ENCODE data around the gene MTMR8. TPM values are rescaled to one million over a fixed set of nuclear protein-coding genes. Genes with fewer than 3 reads are reported as not detected.

Gene MTMR8
- 10 to 100 TPM in 1 of 4 donors, 1 to 10 TPM in 3; 7.0 to 13.0 (median 8.9) TPM for total RNA-seq

DNA sequence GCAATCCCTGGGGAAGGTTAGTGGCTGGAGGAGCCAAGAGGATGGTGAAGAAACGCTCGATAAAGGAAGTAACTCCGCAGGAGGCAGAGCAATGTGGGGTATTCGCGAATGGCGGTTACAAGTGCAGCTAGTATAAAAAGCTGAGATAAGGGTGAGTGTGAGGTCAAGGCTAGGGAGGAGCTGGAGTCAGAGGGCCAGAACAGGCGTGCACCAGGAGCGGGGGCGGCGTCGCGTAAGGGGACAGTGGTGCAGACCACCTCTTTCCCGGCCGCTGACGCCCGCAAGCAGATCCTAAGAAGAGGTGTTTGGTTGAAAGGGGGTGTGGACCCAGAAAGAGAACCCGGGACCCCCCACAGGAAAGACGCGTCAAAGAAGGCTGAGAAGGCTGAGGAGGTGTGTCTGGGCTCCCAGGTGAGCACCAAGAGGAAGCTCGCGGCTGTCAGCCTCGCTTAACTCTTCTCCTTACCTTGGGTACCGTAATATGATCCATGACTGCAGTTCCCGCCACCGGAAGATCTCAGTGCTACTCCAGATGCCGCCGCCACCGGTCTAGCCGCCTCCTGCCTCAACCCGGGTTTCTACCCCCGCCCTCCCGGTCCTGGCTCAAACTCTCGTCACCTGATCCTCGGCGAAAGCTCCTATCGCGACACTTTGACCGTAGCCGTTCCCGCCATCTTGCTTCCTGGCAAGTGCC is at the start of gene MTMR8:
Gene MTMR8 (minus strand): TSS at position 579 of the 694 bp plus-strand sequence. CDS start 89 bp downstream, at position 490.
- Histone ChIP-seq H3K27me3 (no peaks in the 10 kb centered on the region), H3K27ac (peak within 1 kb of the TSS in 3 of 4 donors; percentile 53 to 57 (median 55))
- TF ChIP-seq, protein P1, sequence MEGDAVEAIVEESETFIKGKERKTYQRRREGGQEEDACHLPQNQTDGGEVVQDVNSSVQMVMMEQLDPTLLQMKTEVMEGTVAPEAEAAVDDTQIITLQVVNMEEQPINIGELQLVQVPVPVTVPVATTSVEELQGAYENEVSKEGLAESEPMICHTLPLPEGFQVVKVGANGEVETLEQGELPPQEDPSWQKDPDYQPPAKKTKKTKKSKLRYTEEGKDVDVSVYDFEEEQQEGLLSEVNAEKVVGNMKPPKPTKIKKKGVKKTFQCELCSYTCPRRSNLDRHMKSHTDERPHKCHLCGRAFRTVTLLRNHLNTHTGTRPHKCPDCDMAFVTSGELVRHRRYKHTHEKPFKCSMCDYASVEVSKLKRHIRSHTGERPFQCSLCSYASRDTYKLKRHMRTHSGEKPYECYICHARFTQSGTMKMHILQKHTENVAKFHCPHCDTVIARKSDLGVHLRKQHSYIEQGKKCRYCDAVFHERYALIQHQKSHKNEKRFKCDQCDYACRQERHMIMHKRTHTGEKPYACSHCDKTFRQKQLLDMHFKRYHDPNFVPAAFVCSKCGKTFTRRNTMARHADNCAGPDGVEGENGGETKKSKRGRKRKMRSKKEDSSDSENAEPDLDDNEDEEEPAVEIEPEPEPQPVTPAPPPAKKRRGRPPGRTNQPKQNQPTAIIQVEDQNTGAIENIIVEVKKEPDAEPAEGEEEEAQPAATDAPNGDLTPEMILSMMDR (IDR thresholded peaks at IDR 0.05): no peak
- TF ChIP-seq POLR2A (IDR thresholded peaks at IDR 0.05): peak in 1 of 2 donors; percentile 47

DNA sequence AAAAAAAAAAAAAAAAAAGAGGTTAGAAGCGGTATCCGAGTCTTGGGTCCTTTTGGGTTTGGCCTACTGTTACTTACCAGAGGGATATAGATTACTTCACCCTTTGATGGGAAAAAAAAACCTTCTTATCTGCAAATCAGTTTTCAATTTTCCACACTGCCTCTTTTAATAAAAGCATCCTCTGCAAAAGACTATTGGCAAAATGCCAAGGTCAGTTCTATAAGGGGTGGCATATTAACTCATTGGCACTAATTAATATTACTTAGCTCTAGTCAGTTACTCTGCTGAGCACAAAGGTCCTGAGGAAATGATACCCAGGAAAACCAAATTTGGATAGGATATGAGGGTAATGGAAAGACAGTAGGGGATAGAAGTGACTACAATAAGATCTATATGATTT is 44.3 kb upstream of the MTMR8 start:
- Histone ChIP-seq H3K27ac (no peak overlapping the region), H3K4me3 (no peak overlapping the region), H3K27me3 (no peaks in the 10 kb centered on the region), H3K36me3 (no peaks in the 10 kb centered on the region), H3K4me1 (no peaks in the 10 kb centered on the region), H3K9me3 (no peaks in the 10 kb centered on the region)
- TF ChIP-seq, protein P1 (IDR thresholded peaks at IDR 0.05): no peak
- no peak for TF ChIP-seq POLR2A (IDR thresholded peaks at IDR 0.05)
- no peak for DNase-seq

More for the DNA sequence above, at the start of gene MTMR8:
- Histone ChIP-seq H3K9me3 (no peaks in the 10 kb centered on the region), H3K4me1 (no peaks in the 10 kb centered on the region), H3K36me3 (no peaks in the 10 kb centered on the region), H3K4me3 (peak within 1 kb of the TSS; percentile 55 to 73 (median 67))
- DNase-seq: peak; percentile 72 to 89 (median 81)

DNA sequence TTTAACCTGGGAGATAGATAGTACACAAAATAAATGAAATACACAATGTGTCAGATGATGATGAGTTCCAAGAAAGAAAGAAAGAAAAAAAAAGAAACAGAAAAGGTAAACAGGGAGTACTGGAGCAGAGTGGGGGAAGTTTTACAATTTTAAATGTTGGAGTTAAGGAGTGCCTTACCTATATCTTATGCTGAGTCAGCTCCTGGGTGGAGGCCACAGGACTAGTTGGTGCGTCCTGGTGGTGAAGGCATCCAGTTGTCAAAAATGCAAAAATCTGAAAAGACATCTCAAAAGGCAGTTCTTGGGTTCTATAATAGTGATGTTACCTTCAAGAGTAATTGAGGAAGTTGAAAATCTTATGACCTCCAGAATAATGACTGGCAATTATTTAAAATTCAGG is 42.4 kb upstream of the MTMR8 start:
- Histone ChIP-seq H3K4me1 (no peaks in the 10 kb centered on the region), H3K36me3 (no peaks in the 10 kb centered on the region), H3K27ac (no peak overlapping the region), H3K9me3 (no peaks in the 10 kb centered on the region), H3K4me3 (no peak overlapping the region), H3K27me3 (no peaks in the 10 kb centered on the region)
- DNase-seq: no peak
- no peak for TF ChIP-seq POLR2A (IDR thresholded peaks at IDR 0.05)
- TF ChIP-seq, protein P1 (IDR thresholded peaks at IDR 0.05): no peak

DNA sequence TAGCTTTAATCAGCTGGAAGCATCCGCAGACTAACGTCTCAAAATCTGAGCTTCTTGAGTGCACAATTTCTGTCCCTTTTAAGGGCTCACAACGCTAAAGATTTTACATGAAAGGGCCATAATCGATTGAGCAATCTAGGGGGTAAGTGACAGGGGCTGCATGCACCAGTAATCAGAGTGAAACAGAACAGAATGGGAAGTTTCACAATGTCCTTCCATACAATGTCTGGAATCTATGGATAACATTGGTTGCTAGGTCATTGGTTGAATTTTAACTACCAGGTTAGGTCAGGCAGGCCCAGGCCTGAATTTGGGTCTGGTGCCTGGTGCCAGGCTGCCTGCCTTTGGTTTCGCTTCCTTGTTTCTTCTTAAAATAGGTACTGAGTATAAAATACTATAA is 42.0 kb upstream of the MTMR8 start:
- Histone ChIP-seq H3K4me3 (no peak overlapping the region), H3K36me3 (no peaks in the 10 kb centered on the region)
- TF ChIP-seq POLR2A (IDR thresholded peaks at IDR 0.05): no peak
- TF ChIP-seq, protein P1 (IDR thresholded peaks at IDR 0.05): no peak

DNA sequence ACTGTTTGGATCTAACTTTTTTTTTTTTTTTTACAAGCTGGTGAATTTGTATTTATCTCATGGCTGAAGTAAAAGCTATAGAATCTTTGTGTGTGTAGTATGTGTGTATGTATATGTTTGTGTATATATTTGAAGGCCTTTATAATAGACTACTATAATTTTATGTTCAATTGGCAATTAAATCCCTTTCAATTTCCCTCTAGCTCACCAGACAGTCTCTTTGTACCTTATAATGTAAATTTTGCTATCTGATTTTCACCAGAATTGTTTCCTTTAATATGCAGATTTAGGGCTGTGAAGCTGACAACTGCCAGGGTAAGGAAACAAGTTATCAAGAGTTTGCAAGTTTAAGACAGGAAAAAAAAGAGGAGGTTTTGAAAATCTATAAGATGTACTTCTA is 33.1 kb upstream of the MTMR8 start:
- no peaks in the 10 kb centered on the region for H3K9me3 ChIP-seq
- H3K27ac ChIP-seq: no peak overlapping the region
- H3K36me3 ChIP-seq: no peaks in the 10 kb centered on the region
- TF ChIP-seq, protein P1 (IDR thresholded peaks at IDR 0.05): no peak
- TF ChIP-seq POLR2A (IDR thresholded peaks at IDR 0.05): no peak
- H3K4me3 ChIP-seq: no peak overlapping the region
- no peaks in the 10 kb centered on the region for H3K4me1 ChIP-seq
- no peaks in the 10 kb centered on the region for H3K27me3 ChIP-seq
- no peak for DNase-seq

More for the DNA sequence above, 42.0 kb upstream of the MTMR8 start:
- no peaks in the 10 kb centered on the region for H3K27me3 ChIP-seq
- no peak for DNase-seq
- H3K4me1 ChIP-seq: no peaks in the 10 kb centered on the region
- H3K9me3 ChIP-seq: no peaks in the 10 kb centered on the region
- H3K27ac ChIP-seq: no peak overlapping the region
